Stimulated activated CD4-positive, alpha-beta T cell treated with anti-CD3 and anti-CD28 coated beads, Interleukin-4, amount 100 ng/mL, for 48 hours (primary cell): Measurements from ENCODE around the gene DHRSX.
"Not testable (repeated sequence)": the region's sequence is repeated elsewhere in the genome, so short reads cannot be mapped to it uniquely, and the experiment has no call there.

Experiments used
- DNase-seq, 2 donors: peaks; one replicate each; pipeline ENCODE4 v3.0.0-alpha.2; 2020; ENCODE audit warnings: low read depth in 2 of 2

DHRSX gene

DNA sequence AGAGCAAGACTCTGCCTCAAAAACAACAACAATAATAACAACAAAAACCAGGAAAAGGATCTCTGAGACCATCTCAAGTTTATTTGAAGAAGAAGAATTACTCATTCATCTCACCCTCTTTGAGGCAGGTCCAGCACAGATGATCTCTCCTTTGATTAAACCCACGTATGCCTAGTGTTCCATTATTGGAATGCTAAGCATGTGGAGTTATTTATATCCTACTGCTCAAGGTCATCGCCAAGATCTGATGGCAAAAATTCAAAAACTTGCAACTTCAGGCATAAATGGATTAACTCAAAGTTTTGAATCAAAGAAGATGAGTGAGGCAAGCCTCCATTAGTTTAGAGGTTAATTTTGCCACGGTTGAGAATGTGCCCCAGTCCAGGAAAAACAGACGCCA is 184.2 kb downstream of the DHRSX start:
- no peak for DNase-seq

DNA sequence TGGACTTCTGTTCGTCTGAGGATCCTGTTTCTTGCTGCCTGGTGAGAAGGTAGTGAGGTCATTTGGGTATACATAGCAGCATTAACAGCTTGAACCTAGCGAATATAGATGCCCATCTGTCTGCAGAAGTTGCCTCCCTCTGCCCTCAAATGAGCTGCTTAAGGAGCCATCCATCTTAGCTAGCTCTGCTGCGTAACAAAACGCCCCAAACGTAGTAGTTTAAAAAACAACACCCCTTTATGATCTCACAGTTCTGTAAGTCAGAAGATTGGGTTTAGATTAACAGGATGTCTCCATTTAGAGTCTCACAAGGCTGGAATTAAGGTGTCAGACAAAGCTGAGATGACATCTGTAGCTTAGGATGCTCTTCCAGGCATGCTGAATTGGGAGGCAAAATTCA is 185.3 kb downstream of the DHRSX start:
- no peak for DNase-seq

DNA sequence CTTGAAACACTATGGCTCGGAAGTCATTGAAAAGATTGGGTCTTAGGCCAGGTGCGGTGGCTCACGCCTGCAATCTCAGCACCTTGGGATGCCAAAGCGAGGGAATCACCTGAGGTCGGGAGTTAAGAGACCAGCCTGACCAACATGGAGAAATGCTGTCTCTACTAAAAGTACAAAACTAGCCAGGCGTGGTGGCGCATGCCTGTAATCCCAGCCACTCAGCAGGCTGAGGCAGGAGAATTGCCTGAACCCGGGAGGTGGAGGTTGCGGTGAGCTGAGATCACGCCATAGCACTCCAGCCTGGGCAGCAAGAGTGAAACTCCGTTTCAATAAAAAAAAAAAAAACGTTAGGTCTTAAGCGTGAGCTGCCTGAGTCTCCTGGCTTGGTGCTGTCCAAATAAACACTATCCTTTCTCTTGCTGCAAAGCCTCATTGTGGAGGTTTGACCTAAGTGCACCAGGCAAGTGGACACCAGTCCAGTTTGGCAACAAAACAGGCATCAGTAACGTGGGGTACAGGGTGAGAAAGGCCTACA is 185.9 kb downstream of the DHRSX start:
- no peak for DNase-seq

DNA sequence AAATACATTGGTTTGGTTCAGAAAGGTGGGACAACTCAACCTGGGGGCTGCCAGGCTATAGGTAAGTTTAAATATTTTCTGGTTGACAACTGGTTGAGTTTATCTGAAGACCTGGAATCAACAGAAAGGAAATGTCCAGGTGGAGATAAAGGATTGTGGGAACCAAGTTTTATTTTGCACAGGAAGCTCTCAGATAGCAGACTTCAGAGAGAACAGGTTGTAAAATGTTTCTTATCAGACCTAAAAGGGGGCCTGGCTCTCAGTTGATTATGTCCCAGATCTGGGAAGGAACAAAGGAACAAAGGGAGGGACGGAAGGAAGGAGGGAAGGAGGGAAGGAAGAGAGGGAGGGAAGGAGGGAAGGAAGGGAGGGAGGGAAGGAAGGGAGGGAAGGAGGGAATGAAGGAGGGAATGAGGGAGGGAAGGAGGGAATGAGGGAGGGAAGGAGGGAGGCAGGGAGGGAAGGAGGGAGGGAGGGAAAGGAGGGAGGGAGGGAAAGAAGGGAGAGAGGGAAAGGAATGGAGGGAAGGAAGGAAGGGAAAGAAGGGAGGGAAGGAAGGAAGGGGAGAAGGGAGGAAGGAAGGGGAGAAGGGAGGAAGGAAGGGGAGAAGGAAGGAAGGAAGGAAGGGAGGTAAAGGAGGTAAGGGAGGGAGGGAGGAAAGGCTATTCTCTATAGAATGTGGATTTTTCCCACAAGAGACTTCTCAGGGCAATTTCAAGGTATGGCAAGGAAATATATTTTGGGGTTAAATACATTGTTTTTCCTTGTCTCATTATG is 186.7 kb downstream of the DHRSX start:
- DNase-seq = no peak

DNA sequence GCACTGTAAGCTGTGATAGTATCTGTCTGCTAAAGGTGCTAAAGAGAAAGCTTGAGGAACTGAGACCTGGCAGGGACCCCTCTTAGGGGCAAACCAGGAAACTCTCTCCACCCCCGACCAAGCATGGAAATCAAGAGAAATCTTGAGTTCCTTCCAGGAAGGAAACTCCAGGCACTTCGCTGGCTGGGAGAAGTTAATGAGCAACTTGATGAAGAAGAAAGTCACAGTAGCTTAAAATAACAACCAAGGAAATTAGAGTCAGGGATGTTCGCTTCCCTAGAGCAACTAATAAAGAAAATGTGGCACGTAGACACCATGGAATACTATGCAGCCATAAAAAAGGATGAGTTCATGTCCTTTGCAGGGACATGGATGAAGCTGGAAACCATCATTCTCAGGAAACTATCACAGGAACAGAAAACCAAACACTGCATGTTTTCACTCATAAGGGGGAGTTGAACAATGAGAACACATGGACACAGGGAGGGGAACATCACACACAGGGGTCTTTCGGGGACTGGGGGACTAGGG is 188.7 kb downstream of the DHRSX start:
- DNase-seq = not testable (repeated sequence)

DNA sequence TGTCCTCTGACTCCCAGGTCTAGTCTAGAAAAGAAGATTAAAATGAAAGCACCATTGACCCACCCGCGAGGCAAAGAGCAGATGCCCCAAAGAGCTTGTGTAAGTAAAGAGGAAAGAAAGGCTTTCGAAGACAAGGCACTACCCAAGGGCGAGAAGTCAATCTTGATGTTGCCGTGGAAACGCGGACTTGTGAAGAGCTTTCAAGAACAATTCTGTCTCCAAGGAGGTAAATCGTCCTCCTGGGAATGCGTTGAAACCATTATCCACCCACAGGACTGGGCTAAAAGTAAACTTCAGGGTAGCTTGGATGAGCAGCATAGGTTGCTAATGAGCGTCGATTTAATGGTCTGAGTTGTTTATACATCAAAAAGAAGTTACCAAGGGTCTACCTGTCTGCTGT is 189.3 kb downstream of the DHRSX start:
- no peak for DNase-seq

DNA sequence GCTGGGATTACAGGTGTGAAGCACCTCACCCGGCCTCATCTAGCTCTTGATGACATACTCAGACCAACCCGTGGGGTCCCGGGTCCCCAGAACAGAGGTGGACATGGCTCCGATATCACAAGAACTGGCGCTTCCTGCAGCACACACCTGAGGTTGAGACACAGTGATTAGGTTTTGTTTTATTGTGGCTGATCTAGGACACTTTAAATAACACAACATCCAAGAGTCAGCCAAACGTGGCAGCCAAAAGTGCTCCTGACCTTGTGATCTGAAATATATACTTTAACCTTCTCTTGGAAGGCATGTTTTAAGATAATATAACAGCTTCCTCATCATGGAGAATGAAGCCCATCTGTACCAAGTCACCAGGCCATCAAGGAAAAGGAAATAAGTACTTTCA is 198.9 kb downstream of the DHRSX start:
- no peak for DNase-seq

DNA sequence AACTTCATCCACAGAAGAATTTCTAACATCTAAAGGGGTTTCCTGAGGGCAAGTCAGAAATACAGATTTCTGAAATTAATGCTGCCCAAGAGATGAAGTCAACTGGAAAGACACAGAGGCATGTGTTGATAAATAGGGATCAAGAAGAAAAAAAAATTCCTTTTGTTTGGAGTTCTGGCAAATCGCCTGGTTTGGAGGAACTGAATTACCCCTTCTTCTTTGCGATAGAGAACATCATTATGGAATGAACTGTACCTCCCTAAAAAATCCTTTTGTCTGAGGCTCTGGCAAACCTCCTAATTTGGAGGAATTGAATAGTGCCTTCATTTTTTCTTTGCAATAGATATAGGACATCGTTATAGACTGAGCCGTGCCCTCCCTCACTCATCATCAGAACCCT is 200.9 kb downstream of the DHRSX start:
- no peak for DNase-seq

DNA sequence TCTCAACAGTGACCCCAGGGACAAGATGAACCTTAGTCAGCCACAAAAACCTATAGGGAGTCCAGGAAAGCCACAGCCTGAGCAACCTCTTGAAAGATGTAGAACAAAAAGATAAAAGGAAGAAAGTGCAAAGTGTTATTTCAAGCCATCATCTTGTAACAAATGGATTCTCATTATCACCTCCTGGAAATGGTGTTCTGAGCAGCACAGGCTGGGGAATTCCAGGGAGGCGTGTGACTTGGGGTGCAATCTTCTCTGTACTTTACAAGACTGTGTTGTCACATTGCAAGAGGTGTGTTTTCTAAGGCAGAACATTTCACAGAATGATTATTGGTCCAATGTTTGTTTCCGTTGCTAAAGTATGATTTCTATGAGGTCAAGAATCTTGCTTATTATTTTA is 214.0 kb downstream of the DHRSX start:
- DNase-seq = no peak

DNA sequence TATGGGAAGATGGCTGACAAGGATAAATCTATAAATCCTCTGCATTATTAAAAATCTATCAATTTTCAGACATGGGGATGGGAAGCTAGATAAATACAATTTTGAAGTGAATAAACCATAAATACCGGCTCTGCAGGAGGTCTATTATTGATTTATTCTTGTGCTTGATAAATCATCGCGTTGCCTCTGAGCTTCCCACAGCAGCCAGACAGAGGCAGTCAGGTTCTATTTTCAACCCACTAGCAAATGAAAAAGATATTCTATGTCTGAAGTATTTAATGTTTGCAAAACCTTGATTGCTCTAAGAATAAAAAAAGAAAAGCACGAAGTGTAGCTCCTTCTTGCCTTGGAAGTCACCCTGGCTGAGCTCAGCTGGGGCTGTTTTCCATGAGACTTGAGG is 216.2 kb downstream of the DHRSX start:
- DNase-seq = no peak

DNA sequence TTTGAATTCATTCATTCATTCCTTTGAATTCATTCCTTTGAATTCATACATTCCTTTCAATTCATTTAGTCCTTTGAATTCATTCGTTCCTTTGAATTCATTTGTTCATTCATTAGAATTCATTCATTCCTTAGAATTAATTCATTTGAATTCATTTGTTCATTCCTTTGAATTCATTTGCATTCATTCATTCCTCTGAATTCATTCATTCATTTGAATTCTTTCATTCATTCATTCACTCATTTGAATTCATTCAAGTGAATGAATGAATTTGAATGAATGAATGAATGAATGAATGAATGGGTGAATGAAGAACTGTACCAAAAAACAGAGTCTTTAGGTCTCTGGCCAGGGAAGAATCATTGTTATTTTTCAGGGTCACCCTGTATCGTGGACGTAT is 216.6 kb downstream of the DHRSX start:
- DNase-seq = no peak

DNA sequence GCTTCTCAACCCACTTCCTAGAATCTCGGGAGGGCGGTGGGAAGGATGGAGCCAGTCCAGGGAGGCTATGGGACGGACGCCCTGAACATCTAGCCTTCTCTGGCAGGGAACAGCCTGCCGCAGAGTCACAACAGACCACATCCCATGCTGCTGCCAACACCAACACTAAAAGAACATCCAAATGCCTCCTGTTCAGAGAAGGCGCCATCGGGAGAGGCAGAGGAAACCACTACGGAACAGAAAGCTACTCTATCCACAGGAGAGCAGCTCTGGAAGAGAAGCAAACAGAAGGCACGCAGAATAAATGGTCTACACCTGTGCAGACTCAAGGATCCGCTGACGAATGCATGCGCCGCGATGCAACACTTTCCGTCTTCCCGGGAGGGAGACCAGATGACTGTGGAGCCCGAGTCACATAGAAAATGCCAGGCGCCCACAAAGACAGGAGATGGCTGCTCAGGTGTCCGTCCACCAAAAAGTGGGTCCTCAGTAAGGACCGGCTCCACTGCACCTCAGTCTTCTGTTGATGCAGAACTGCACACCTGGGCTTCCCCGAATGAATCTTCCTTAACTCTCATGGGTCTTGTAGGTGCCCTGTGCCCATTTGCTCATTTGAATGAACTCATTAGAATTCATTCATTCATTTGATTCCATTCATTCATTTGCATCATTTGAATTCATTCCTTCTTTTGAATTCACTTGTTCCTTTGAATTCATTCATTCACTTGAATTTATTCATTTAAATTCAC is 217.5 kb downstream of the DHRSX start:
- DNase-seq = no peak

DNA sequence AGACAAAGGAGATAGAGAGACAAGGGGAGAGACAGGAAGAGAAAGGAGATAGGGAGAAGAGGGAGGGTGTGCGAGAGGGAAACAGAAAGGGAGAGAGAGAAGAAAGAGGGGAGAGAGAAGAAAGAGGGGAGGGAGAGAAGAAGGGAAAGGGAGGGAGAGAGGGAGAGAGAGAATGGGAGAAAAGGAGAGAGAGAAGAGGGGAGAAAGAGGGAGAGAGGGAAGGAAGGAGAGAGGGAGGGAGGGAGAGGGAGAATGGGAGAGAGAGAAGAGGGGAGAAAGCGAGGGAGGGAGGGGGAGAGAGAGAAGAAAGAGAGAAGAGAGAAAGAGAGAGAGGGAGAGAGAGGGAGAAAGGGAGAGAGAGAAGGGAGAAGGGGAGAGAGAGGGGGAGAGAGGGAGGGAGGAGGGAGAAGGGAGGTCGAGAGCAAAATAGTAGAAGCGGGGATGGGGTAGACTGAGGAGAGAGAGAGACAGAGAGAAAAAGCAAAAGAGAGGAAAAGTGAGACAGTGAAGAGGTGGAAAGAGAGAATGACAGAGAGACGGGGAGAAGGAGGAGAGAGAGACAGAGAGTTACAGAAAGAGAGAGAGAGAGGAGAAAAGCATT is 218.2 kb downstream of the DHRSX start:
- DNase-seq = no peak

DNA sequence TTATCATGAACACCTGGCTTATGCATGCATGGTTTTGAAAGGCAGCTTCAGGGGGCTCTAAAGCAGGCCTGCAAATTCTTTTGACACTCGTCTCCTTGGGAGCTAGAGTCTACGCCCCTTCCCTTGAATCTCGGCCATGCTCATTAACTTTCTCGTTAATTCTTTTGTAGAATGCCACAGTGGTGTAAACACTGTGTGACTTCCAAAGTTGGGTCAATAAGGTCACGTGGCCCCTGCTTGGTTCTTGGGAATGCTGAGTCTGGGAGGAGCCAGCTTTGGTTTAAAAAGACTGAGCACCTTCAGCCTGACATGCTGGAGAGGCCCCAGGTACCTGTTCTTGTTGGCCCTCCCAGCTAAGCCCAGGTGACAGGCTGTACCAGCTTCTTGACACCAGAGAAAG is 228.4 kb downstream of the DHRSX start:
- no peak for DNase-seq

DNA sequence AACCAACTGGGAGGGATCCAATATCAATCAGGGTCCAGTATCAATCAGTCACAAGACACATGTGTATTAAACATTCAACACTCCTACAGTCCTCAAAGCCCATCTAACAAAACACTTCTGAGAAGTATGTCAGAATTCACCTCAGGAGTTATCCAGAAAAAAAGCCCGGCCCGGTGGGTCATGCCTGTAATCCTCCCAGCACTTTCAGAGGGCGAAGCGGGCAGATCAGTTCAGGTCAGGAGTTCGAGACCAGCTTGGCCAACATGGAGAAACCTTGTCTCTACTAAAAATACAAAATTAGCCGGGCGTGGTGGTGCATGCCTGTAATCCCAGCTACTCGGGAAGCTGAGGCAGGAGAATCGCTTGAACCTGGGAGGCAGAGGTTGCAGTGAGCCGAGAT is 229.2 kb downstream of the DHRSX start:
- not testable (repeated sequence) for DNase-seq

DNA sequence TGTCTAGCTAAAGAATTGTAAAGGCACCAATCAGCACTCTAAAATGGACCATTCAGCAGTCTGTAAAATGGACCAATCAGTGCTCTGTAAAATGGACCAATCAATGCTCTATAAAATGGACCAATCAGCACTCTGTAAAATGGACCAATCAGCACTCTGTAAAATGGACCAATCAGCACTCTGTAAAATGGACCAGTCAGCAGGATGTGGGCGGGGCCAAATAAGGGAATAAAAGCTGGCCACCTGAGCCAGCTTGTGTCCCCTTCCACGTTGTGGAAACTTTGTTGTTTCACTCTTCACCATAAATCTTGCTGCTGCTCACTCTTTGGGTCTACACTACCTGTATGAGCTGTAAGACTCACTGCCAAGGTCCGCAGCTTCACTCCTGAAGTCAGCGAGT is 230.0 kb downstream of the DHRSX start:
- not testable (repeated sequence) for DNase-seq

DNA sequence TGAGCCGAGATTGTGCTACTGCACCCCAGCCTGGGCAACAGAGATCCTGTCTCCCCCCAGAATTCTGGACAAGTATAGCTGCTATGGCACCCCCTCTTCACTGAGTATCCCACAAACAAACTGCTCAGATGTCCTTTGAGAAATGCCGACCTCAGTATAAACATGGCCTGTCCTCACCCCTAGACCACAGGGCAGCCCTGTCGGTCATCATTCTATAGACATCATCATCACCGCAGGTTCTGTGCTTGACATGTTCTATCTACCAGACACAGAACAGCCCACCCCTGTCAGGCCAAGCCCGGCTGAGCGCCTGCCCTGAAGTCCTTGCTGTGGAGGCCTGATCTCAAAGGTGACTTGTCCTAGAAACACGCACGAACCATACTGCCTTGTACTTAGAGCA is 232.9 kb downstream of the DHRSX start:
- DNase-seq = no peak

DNA sequence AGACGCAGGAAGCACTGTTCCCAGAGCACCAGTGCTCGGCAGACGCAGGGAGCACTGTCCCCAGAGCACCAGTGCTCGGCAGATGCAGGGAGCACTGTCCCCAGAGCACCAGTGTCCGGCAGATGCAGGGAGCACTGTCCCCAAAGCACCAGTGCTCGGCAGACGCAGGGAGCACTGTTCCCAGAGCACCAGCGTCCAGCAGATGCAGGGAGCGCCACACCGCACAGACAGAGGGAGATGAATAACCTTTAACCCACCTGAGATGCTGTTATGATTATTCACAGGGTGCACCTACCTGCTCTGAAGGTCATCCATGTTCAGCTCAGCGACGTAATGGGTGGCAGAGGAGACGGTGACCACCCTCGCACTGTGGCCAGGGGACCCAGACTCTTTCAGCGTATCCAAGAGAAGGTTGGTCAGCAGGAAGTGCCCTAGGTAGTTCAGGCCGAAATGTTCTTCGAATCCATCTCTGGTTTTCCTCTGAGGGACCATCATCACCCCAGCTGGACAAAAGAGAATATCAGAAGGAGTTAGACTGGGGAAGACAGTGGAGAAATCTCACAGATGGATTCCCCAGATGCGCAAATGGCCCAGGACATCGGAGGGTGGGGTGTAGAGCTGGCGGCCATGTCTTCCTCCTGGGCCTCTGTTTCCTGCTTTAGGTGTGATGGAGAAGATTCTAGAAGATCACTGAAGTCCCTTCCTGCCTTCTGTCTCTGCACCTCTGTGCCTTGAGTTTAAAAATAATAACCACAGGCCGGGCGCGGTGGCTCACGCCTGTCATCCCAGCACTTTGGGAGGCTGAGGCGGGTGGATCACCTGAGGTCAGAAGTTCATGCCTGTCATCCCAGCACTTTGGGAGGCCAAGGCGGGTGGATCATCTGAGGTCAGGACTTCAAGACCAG is 234.1 kb downstream of the DHRSX start:
- DNase-seq = no peak

DNA sequence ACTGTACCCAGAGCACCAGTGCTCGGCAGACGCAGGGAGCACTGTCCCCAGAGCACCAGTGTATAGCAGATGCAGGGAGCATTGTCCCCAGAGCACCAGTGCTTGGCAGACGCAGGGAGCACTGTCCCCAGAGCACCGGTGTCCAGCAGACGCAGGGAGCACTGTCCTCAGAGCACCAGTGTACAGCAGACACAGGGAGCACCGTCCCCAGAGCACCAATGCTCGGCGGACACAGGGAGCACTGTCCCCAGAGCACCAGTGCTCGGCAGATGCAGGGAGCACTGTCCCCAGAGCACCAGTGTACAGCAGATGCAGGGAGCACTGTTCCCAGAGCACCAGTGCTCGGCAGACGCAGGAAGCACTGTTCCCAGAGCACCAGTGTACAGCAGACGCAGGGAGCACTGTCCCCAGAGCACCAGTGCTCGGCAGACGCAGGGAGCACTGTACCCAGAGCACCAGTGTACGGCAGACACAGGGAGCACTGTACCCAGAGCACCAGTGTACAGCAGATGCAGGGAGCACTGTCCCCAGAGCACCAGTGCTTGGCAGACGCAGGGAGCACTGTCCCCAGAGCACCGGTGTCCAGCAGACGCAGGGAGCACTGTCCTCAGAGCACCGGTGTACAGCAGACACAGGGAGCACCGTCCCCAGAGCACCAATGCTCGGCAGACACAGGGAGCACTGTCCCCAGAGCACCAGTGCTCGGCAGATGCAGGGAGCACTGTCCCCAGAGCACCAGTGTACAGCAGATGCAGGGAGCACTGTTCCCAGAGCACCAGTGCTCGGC is 234.9 kb downstream of the DHRSX start:
- not testable (repeated sequence) for DNase-seq

DNA sequence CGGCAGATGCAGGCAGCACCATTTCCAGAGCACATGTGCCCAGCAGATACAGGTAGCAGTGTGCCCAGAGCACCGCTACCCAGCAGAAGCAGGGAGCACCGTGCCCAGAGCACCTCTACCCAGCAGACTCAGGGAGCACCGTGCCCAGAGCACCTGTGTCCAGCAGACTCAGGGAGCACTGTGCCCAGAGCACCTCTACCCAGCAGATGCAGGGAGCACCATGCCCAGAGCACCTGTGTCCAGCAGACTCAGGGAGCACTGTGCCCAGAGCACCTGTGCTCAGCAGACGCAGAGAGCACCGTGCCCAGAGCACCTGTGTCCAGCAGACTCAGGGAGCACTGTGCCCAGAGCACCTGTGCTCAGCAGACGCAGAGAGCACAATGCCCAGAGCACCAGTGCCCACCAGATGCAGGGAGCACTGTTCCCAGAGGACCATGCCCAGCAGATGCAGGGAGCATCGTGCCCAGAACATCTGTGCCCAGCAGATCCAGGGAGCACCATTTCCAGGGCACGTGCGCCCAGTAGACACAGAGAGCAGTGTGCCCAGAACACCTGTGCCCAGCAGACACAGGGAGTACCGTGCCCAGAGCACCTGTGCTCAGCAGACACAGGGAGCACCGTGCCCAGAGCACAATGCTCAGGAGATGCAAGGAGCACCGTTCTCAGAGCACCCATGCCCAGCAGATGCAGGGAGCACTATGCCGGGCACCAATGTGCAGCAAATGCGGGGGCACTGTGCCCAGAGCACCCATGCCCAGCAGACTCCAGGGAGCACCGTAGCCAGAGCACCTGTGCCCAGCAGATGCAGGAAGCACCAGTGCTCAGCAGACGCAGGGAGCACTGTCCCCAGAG is 236.4 kb downstream of the DHRSX start:
- DNase-seq = no peak
